ENCODE data around the gene OBSCN.

The OBSCN gene

GRCh38 chr1:228289239-228289849, 81.5 kb downstream of the OBSCN start:
- Histone ChIP-seq H3K36me3 (ENCODE audit: insufficient read depth, low read depth, low read length) (peaks cover 22% of the 10 kb centered on the region), H3K27me3 (ENCODE audit: insufficient read depth, low read length) (no peaks in the 10 kb centered on the region), H3K9ac (ENCODE audit: low read depth, low read length) (no peak overlapping the region)

GRCh38 chr1:228289996-228290881, 82.4 kb downstream of the OBSCN start:
- H3K9ac ChIP-seq (ENCODE audit: low read depth, low read length): no peak overlapping the region
- no peaks in the 10 kb centered on the region for H3K4me1 ChIP-seq (ENCODE audit: insufficient read depth, low read length)
- no peak overlapping the region for H3K27ac ChIP-seq (ENCODE audit: low read length)
- peaks cover 23% of the 10 kb centered on the region; the same call in 1 of the 2 replicates for H3K36me3 ChIP-seq (ENCODE audit: insufficient read depth, low read depth, low read length)
- no peaks in the 10 kb centered on the region; the same call in 1 of the 2 replicates for H3K9me3 ChIP-seq (ENCODE audit: insufficient read depth, low read depth, low read length)
- no peaks in the 10 kb centered on the region for H3K27me3 ChIP-seq (ENCODE audit: insufficient read depth, low read length)
- H3K4me3 ChIP-seq (ENCODE audit: low read length): no peak overlapping the region

More at GRCh38 chr1:228289239-228289849, 81.5 kb downstream of the OBSCN start:
- H3K9me3 ChIP-seq (ENCODE audit: insufficient read depth, low read depth, low read length): no peaks in the 10 kb centered on the region; the same call in 1 of the 2 replicates
- no peak overlapping the region for H3K4me3 ChIP-seq (ENCODE audit: low read length)
- no peak overlapping the region for H3K27ac ChIP-seq (ENCODE audit: low read length)
- no peaks in the 10 kb centered on the region for H3K4me1 ChIP-seq (ENCODE audit: insufficient read depth, low read length)

DNA sequence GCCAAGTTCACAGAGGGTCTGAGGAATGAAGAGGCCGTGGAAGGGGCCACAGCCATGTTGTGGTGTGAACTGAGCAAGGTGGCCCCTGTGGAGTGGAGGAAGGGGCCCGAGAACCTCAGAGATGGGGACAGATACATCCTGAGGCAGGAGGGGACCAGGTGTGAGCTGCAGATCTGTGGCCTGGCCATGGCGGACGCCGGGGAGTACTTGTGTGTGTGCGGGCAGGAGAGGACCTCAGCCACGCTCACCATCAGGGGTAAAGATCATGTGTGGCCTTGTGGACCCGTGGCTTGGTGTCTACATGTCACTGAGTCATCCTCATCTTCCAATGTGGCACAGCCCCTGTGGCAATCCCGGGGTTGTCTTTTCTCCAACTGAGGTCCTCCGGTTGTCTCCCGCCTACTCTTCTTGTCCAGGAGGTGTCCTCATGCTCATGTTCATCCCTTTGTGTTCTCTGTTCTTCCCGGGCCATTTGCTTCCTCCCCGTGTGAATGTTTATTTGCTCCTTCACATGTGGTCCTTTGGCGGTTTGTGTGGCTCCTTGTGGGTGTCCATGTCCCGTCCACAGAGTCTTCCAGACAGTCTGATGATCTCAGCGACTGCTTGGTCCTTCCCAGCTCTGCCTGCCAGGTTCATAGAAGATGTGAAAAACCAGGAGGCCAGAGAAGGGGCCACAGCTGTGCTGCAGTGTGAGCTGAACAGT, 84.2 kb downstream of the OBSCN start:
- peaks cover 7% of the 10 kb centered on the region; the same call in 1 of the 2 replicates for H3K9me3 ChIP-seq (ENCODE audit: insufficient read depth, low read depth, low read length)
- H3K4me3 ChIP-seq (ENCODE audit: low read length): no peak overlapping the region
- peaks cover 26% of the 10 kb centered on the region; the same call in 1 of the 2 replicates for H3K36me3 ChIP-seq (ENCODE audit: insufficient read depth, low read depth, low read length)
- no peaks in the 10 kb centered on the region for H3K4me1 ChIP-seq (ENCODE audit: insufficient read depth, low read length)
- H3K27me3 ChIP-seq (ENCODE audit: insufficient read depth, low read length): no peaks in the 10 kb centered on the region
- H3K27ac ChIP-seq (ENCODE audit: low read length): no peak overlapping the region
- no peak overlapping the region for H3K9ac ChIP-seq (ENCODE audit: low read depth, low read length)

DNA sequence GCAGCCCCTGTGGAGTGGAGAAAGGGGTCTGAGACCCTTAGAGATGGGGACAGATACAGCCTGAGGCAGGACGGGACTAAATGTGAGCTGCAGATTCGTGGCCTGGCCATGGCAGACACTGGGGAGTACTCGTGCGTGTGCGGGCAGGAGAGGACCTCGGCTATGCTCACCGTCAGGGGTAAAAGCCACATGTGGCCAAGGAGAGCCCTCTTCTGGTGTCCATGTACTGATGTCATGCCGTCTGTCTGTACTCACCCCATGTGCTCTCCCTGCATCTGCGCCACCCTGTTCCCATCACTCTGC, 84.7 kb downstream of the OBSCN start:
- no peaks in the 10 kb centered on the region for H3K4me1 ChIP-seq (ENCODE audit: insufficient read depth, low read length)
- H3K36me3 ChIP-seq (ENCODE audit: insufficient read depth, low read depth, low read length): peaks cover 26% of the 10 kb centered on the region; the same call in 1 of the 2 replicates
- H3K4me3 ChIP-seq (ENCODE audit: low read length): no peak overlapping the region
- H3K27me3 ChIP-seq (ENCODE audit: insufficient read depth, low read length): no peaks in the 10 kb centered on the region
- H3K27ac ChIP-seq (ENCODE audit: low read length): no peak overlapping the region
- H3K9ac ChIP-seq (ENCODE audit: low read depth, low read length): no peak overlapping the region
- peaks cover 12% of the 10 kb centered on the region; the same call in 1 of the 2 replicates for H3K9me3 ChIP-seq (ENCODE audit: insufficient read depth, low read depth, low read length)

DNA sequence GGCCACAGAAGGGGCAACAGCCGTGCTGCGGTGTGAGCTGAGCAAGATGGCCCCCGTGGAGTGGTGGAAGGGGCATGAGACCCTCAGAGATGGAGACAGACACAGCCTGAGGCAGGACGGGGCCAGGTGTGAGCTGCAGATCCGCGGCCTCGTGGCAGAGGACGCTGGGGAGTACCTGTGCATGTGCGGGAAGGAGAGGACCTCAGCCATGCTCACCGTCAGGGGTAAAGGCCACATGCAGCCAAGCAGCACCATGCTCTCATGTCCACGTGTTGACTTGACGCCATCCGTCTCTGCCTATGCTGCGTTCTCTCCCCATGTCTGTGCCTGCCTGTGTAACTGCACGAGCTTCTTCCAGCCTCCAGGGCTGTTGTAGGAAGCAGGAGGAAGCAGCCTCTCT, 85.5 kb downstream of the OBSCN start:
- Histone ChIP-seq H3K4me1 (ENCODE audit: insufficient read depth, low read length) (no peaks in the 10 kb centered on the region), H3K27ac (ENCODE audit: low read length) (no peak overlapping the region), H3K9me3 (ENCODE audit: insufficient read depth, low read depth, low read length) (peaks cover 20% of the 10 kb centered on the region; the same call in 1 of the 2 replicates), H3K4me3 (ENCODE audit: low read length) (no peak overlapping the region), H3K27me3 (ENCODE audit: insufficient read depth, low read length) (no peaks in the 10 kb centered on the region), H3K36me3 (ENCODE audit: insufficient read depth, low read depth, low read length) (peaks cover 26% of the 10 kb centered on the region; the same call in 1 of the 2 replicates), H3K9ac (ENCODE audit: low read depth, low read length) (no peak overlapping the region)

DNA sequence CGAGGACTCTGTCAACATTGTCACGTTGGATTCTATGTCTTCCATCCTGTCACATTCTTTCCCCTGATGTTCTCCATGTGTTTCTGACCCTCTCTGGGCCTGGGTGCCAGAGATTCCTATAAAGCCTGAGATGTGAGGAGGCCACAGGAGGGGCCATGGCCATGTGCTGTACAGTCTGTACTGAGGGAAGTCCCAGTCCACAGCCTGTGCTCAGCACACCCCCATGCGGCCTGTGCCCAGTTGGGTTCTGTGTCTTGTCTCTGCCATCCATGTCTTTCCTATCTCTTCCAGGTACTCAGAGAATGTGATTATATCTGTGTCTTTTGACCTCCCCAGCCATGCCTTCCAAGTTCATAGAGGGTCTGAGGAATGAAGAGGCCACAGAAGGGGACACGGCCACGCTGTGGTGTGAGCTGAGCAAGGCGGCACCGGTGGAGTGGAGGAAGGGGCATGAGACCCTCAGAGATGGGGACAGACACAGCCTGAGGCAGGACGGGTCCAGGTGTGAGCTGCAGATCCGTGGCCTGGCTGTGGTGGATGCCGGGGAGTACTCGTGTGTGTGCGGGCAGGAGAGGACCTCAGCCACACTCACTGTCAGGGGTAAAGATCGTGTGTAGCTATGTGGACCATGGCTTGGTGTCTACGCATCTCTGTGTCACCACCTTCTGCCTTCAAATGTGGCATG, 86.1 kb downstream of the OBSCN start:
- Histone ChIP-seq H3K36me3 (ENCODE audit: insufficient read depth, low read depth, low read length) (peaks cover 31% of the 10 kb centered on the region; the same call in 1 of the 2 replicates), H3K4me1 (ENCODE audit: insufficient read depth, low read length) (no peaks in the 10 kb centered on the region)

GRCh38 chr1:228294717-228295116, 86.9 kb downstream of the OBSCN start:
- H3K9ac ChIP-seq (ENCODE audit: low read depth, low read length): no peak overlapping the region
- H3K4me1 ChIP-seq (ENCODE audit: insufficient read depth, low read length): no peaks in the 10 kb centered on the region
- peaks cover 22% of the 10 kb centered on the region; the same call in 1 of the 2 replicates for H3K9me3 ChIP-seq (ENCODE audit: insufficient read depth, low read depth, low read length)
- no peak overlapping the region for H3K27ac ChIP-seq (ENCODE audit: low read length)
- H3K4me3 ChIP-seq (ENCODE audit: low read length): no peak overlapping the region
- H3K36me3 ChIP-seq (ENCODE audit: insufficient read depth, low read depth, low read length): peaks cover 39% of the 10 kb centered on the region
- H3K27me3 ChIP-seq (ENCODE audit: insufficient read depth, low read length): no peaks in the 10 kb centered on the region

More for the DNA sequence above, 86.1 kb downstream of the OBSCN start:
- no peak overlapping the region for H3K9ac ChIP-seq (ENCODE audit: low read depth, low read length)
- H3K27ac ChIP-seq (ENCODE audit: low read length): no peak overlapping the region
- H3K9me3 ChIP-seq (ENCODE audit: insufficient read depth, low read depth, low read length): peaks cover 22% of the 10 kb centered on the region; the same call in 1 of the 2 replicates
- H3K4me3 ChIP-seq (ENCODE audit: low read length): no peak overlapping the region
- no peaks in the 10 kb centered on the region for H3K27me3 ChIP-seq (ENCODE audit: insufficient read depth, low read length)

DNA sequence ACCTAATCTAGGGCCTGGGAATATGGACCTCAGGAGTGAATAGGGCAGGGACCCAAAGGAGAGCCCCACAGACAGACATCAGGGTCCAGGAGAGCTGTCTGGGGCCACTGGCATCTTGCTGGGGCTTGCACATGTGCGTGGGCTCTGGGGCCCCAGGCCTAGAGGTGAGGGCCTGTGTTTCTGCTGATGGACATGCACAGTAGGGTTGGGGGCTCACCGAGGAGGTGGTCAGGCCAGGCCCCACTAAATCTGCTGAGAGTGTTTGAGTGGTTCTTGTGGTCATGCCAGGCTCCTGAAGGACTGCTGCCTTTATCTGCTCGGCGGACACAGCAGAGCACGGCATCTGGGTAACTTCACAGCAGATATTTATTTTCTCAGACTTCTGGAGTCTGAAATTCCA, 87.4 kb downstream of the OBSCN start:
- H3K9ac ChIP-seq (ENCODE audit: low read depth, low read length): no peak overlapping the region
- H3K9me3 ChIP-seq (ENCODE audit: insufficient read depth, low read depth, low read length): peaks cover 23% of the 10 kb centered on the region; the same call in 1 of the 2 replicates
- no peaks in the 10 kb centered on the region for H3K27me3 ChIP-seq (ENCODE audit: insufficient read depth, low read length)
- H3K4me3 ChIP-seq (ENCODE audit: low read length): no peak overlapping the region
- no peak overlapping the region for H3K27ac ChIP-seq (ENCODE audit: low read length)
- H3K4me1 ChIP-seq (ENCODE audit: insufficient read depth, low read length): no peaks in the 10 kb centered on the region
- H3K36me3 ChIP-seq (ENCODE audit: insufficient read depth, low read depth, low read length): peaks cover 42% of the 10 kb centered on the region

GRCh38 chr1:228295981-228296380, 88.1 kb downstream of the OBSCN start:
- Histone ChIP-seq H3K4me1 (ENCODE audit: insufficient read depth, low read length) (no peaks in the 10 kb centered on the region), H3K36me3 (ENCODE audit: insufficient read depth, low read depth, low read length) (peaks cover 47% of the 10 kb centered on the region), H3K4me3 (ENCODE audit: low read length) (no peak overlapping the region), H3K9me3 (ENCODE audit: insufficient read depth, low read depth, low read length) (peaks cover 31% of the 10 kb centered on the region), H3K27ac (ENCODE audit: low read length) (no peak overlapping the region), H3K9ac (ENCODE audit: low read depth, low read length) (no peak overlapping the region), H3K27me3 (ENCODE audit: insufficient read depth, low read length) (no peaks in the 10 kb centered on the region)

DNA sequence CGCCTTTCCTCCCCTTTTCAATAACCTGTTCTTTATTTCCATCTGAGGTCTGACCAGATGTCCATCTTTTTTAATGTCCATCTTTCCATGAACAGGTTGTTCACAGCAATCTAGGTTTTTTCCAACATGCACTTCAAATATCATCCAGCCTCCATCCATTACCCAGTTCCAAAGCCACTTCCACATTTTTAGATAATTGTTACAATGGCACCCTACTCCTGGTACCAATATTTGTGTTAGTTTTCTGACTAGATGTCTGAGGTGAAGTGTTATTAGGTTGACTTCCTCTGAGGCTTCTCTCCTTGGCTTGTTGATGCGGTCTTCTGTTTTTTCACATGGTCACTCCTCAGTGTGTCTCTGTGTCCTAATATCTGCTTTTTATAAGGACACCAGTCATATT, 89.4 kb downstream of the OBSCN start:
- Histone ChIP-seq H3K4me1 (ENCODE audit: insufficient read depth, low read length) (no peaks in the 10 kb centered on the region), H3K36me3 (ENCODE audit: insufficient read depth, low read depth, low read length) (peaks cover 57% of the 10 kb centered on the region), H3K27me3 (ENCODE audit: insufficient read depth, low read length) (no peaks in the 10 kb centered on the region), H3K9me3 (ENCODE audit: insufficient read depth, low read depth, low read length) (peaks cover 44% of the 10 kb centered on the region), H3K9ac (ENCODE audit: low read depth, low read length) (no peak overlapping the region), H3K27ac (ENCODE audit: low read length) (no peak overlapping the region), H3K4me3 (ENCODE audit: low read length) (no peak overlapping the region)

DNA sequence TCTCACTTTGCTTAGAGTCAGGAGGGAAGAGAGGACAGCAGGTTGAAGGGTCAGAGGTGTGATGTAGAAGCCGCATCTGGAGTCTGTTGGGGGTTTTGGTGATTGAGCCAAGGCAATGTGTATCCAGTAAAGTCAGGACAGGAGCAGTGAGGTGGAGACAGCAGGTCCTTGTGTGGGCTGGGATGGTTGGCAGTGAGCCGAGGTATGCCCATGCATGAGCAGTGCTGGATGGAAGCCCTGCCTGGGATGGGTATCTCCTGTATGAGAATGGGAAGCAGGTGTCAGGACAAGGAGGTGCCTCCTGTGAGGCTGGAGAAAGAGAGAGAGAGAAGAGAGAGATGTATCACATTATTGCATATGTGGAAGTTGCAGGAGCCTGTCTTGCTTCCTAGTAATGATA, 90.0 kb downstream of the OBSCN start:
- peaks cover 60% of the 10 kb centered on the region for H3K36me3 ChIP-seq (ENCODE audit: insufficient read depth, low read depth, low read length)
- H3K4me3 ChIP-seq (ENCODE audit: low read length): no peak overlapping the region
- peaks cover 50% of the 10 kb centered on the region for H3K9me3 ChIP-seq (ENCODE audit: insufficient read depth, low read depth, low read length)
- H3K27me3 ChIP-seq (ENCODE audit: insufficient read depth, low read length): no peaks in the 10 kb centered on the region
- no peak overlapping the region for H3K9ac ChIP-seq (ENCODE audit: low read depth, low read length)
- no peaks in the 10 kb centered on the region for H3K4me1 ChIP-seq (ENCODE audit: insufficient read depth, low read length)
- no peak overlapping the region for H3K27ac ChIP-seq (ENCODE audit: low read length)
